Activated T-helper 17 cell treated with anti-CD3 and anti-CD28 coated beads, Interleukin-2, amount 50 U/mL, for 72 hours (primary cell): Measurements from ENCODE around the gene C3orf18. TPM values are rescaled to one million over a fixed set of nuclear protein-coding genes. Genes with fewer than 3 reads are reported as not detected.

Source experiments
- ATAC-seq: fragments of 150-1000 bp; cut with Tn5 transposase; replicated peaks from 2 replicates; pipeline ENCODE4 v1.10.0; 2021; ENCODE audit warnings: mild to moderate bottlenecking, moderate library complexity
- H3K27ac Mint-ChIP-seq: one replicate; pipeline ENCODE4 v1.8.0; 2022; ENCODE audit warnings: mixed read lengths
- H3K27me3 Mint-ChIP-seq: one replicate; pipeline ENCODE4 v1.8.0; 2022; ENCODE audit warnings: mixed read lengths
- H3K36me3 Mint-ChIP-seq: one replicate; pipeline ENCODE4 v1.8.0; 2022; ENCODE audit warnings: low read depth, mild to moderate bottlenecking, mixed read lengths
- H3K4me1 Mint-ChIP-seq: one replicate; pipeline ENCODE4 v1.8.0; 2022; ENCODE audit warnings: mixed read lengths
- H3K4me3 Mint-ChIP-seq: one replicate; pipeline ENCODE4 v1.8.0; 2022; ENCODE audit warnings: mild to moderate bottlenecking, mixed read lengths
- H3K9me3 Mint-ChIP-seq: one replicate; pipeline ENCODE4 v1.8.0; 2022; ENCODE audit warnings: mixed read lengths
- total RNA-seq, 2 donors: library from RNA; stranded (reverse); gene quantifications; one replicate each; pipeline ENCODE4 v1.2.3, GENCODE V29; 2022

C3orf18 gene
- total RNA-seq, 2 donors from 2014 or later: 17.3 to 50.8 TPM

GRCh38 chr3:50557106-50557505, 10.4 kb downstream of the C3orf18 start:
- no peaks in the 10 kb centered on the region for H3K9me3 Mint-ChIP-seq
- H3K4me3 Mint-ChIP-seq: no peak overlapping the region

GRCh38 chr3:50554553-50554952, 13.0 kb downstream of the C3orf18 start:
- H3K36me3 Mint-ChIP-seq: peaks cover 6% of the 10 kb centered on the region
- H3K27me3 Mint-ChIP-seq: no peaks in the 10 kb centered on the region
- peak; percentile 70 for ATAC-seq
- H3K4me3 Mint-ChIP-seq: no peak overlapping the region
- no peaks in the 10 kb centered on the region for H3K9me3 Mint-ChIP-seq
- no peaks in the 10 kb centered on the region for H3K4me1 Mint-ChIP-seq
- H3K27ac Mint-ChIP-seq: peak overlapping the region; percentile 30

More at GRCh38 chr3:50557106-50557505, 10.4 kb downstream of the C3orf18 start:
- Mint-ChIP-seq H3K27ac (no peak overlapping the region), H3K4me1 (no peaks in the 10 kb centered on the region), H3K27me3 (no peaks in the 10 kb centered on the region), H3K36me3 (peaks cover 7% of the 10 kb centered on the region)
- ATAC-seq: no peak

- no peak overlapping the region for H3K27ac Mint-ChIP-seq
- no peak overlapping the region for H3K4me3 Mint-ChIP-seq
- H3K9me3 Mint-ChIP-seq: no peaks in the 10 kb centered on the region
- no peaks in the 10 kb centered on the region for H3K27me3 Mint-ChIP-seq
- no peaks in the 10 kb centered on the region for H3K4me1 Mint-ChIP-seq
- no peaks in the 10 kb centered on the region for H3K36me3 Mint-ChIP-seq
- no peak for ATAC-seq
Observed at GRCh38 chr3:50552598-50552997, 14.9 kb downstream of the C3orf18 start.

GRCh38 chr3:50551681-50552435, 15.7 kb downstream of the C3orf18 start:
- no peaks in the 10 kb centered on the region for H3K4me1 Mint-ChIP-seq
- no peaks in the 10 kb centered on the region for H3K27me3 Mint-ChIP-seq
- H3K27ac Mint-ChIP-seq: peak overlapping the region; percentile 41
- H3K36me3 Mint-ChIP-seq: no peaks in the 10 kb centered on the region
- no peak overlapping the region for H3K4me3 Mint-ChIP-seq
- no peak for ATAC-seq
- no peaks in the 10 kb centered on the region for H3K9me3 Mint-ChIP-seq

GRCh38 chr3:50551054-50551659, 16.4 kb downstream of the C3orf18 start:
- ATAC-seq: no peak
- Mint-ChIP-seq H3K4me1 (no peaks in the 10 kb centered on the region), H3K27me3 (no peaks in the 10 kb centered on the region), H3K9me3 (no peaks in the 10 kb centered on the region), H3K4me3 (no peak overlapping the region), H3K36me3 (no peaks in the 10 kb centered on the region), H3K27ac (peak overlapping the region; percentile 41)

GRCh38 chr3:50550079-50550736, 17.3 kb downstream of the C3orf18 start:
- Mint-ChIP-seq H3K4me3 (no peak overlapping the region), H3K27me3 (no peaks in the 10 kb centered on the region), H3K4me1 (no peaks in the 10 kb centered on the region), H3K9me3 (no peaks in the 10 kb centered on the region), H3K36me3 (no peaks in the 10 kb centered on the region), H3K27ac (no peak overlapping the region)
- ATAC-seq: peak; percentile 67

- Mint-ChIP-seq H3K4me3 (no peak overlapping the region), H3K36me3 (no peaks in the 10 kb centered on the region), H3K27me3 (no peaks in the 10 kb centered on the region), H3K27ac (no peak overlapping the region), H3K9me3 (no peaks in the 10 kb centered on the region), H3K4me1 (no peaks in the 10 kb centered on the region)
- no peak for ATAC-seq
Observed at GRCh38 chr3:50549226-50549625, 18.3 kb downstream of the C3orf18 start.

- no peak for ATAC-seq
- Mint-ChIP-seq H3K27ac (no peak overlapping the region), H3K4me1 (no peaks in the 10 kb centered on the region), H3K9me3 (no peaks in the 10 kb centered on the region), H3K36me3 (no peaks in the 10 kb centered on the region), H3K4me3 (no peak overlapping the region), H3K27me3 (peaks cover 4% of the 10 kb centered on the region)
Observed at GRCh38 chr3:50545781-50546180, 21.8 kb downstream of the C3orf18 start.

GRCh38 chr3:50542177-50543034, 25.1 kb downstream of the C3orf18 start:
- ATAC-seq: peak; percentile 73
- no peaks in the 10 kb centered on the region for H3K9me3 Mint-ChIP-seq
- no peaks in the 10 kb centered on the region for H3K4me1 Mint-ChIP-seq
- no peak overlapping the region for H3K27ac Mint-ChIP-seq
- H3K4me3 Mint-ChIP-seq: no peak overlapping the region
- no peaks in the 10 kb centered on the region for H3K36me3 Mint-ChIP-seq
- H3K27me3 Mint-ChIP-seq: peaks cover 12% of the 10 kb centered on the region

- no peaks in the 10 kb centered on the region for H3K36me3 Mint-ChIP-seq
Observed at GRCh38 chr3:50539356-50540286, 27.9 kb downstream of the C3orf18 start.

GRCh38 chr3:50537421-50538129, 30.0 kb downstream of the C3orf18 start:
- Mint-ChIP-seq H3K36me3 (no peaks in the 10 kb centered on the region), H3K27ac (no peak overlapping the region), H3K27me3 (peaks cover 21% of the 10 kb centered on the region), H3K9me3 (no peaks in the 10 kb centered on the region), H3K4me3 (no peak overlapping the region), H3K4me1 (no peaks in the 10 kb centered on the region)
- no peak for ATAC-seq

More at GRCh38 chr3:50539356-50540286, 27.9 kb downstream of the C3orf18 start:
- ATAC-seq: no peak
- no peak overlapping the region for H3K4me3 Mint-ChIP-seq
- no peaks in the 10 kb centered on the region for H3K4me1 Mint-ChIP-seq
- peaks cover 21% of the 10 kb centered on the region for H3K27me3 Mint-ChIP-seq
- H3K9me3 Mint-ChIP-seq: no peaks in the 10 kb centered on the region
- H3K27ac Mint-ChIP-seq: no peak overlapping the region

- ATAC-seq: peak; percentile 59
- no peaks in the 10 kb centered on the region for H3K9me3 Mint-ChIP-seq
- H3K27ac Mint-ChIP-seq: no peak overlapping the region
- peaks cover 21% of the 10 kb centered on the region for H3K27me3 Mint-ChIP-seq
- H3K4me3 Mint-ChIP-seq: no peak overlapping the region
- no peaks in the 10 kb centered on the region for H3K4me1 Mint-ChIP-seq
- no peaks in the 10 kb centered on the region for H3K36me3 Mint-ChIP-seq
Observed at GRCh38 chr3:50536471-50537180, 30.9 kb downstream of the C3orf18 start.
